A549 treated with AZD2906 at 1 μM for 4 hours (cell line): ENCODE measurements around the gene SETBP1. TPM values are rescaled to one million over a fixed set of nuclear protein-coding genes. Genes with fewer than 3 reads are reported as not detected.

Experiments
- total RNA-seq: library from RNA; stranded (reverse); fragments of 200-300 nt; extraction: Qiagen RNA extraction; gene quantifications from 5 replicates; pipeline ENCODE4 v1.2.3, GENCODE V29; 2022

Gene SETBP1
- 0.39 to 0.48 TPM (median 0.43 TPM) in 5 replicates for total RNA-seq

GRCh38 chr18:44680273-44681075, at the start of gene SETBP1:
Gene SETBP1, plus strand, starts transcription at chr18:44680888. Its CDS starts 20,459 bp downstream, at chr18:44701347.

